ENCODE data around the gene CCDC88C.

The CCDC88C gene, protein sequence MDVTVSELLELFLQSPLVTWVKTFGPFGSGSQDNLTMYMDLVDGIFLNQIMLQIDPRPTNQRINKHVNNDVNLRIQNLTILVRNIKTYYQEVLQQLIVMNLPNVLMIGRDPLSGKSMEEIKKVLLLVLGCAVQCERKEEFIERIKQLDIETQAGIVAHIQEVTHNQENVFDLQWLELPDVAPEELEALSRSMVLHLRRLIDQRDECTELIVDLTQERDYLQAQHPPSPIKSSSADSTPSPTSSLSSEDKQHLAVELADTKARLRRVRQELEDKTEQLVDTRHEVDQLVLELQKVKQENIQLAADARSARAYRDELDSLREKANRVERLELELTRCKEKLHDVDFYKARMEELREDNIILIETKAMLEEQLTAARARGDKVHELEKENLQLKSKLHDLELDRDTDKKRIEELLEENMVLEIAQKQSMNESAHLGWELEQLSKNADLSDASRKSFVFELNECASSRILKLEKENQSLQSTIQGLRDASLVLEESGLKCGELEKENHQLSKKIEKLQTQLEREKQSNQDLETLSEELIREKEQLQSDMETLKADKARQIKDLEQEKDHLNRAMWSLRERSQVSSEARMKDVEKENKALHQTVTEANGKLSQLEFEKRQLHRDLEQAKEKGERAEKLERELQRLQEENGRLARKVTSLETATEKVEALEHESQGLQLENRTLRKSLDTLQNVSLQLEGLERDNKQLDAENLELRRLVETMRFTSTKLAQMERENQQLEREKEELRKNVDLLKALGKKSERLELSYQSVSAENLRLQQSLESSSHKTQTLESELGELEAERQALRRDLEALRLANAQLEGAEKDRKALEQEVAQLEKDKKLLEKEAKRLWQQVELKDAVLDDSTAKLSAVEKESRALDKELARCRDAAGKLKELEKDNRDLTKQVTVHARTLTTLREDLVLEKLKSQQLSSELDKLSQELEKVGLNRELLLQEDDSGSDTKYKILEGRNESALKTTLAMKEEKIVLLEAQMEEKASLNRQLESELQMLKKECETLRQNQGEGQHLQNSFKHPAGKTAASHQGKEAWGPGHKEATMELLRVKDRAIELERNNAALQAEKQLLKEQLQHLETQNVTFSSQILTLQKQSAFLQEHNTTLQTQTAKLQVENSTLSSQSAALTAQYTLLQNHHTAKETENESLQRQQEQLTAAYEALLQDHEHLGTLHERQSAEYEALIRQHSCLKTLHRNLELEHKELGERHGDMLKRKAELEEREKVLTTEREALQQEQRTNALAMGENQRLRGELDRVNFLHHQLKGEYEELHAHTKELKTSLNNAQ (N-terminal part only)

DNA sequence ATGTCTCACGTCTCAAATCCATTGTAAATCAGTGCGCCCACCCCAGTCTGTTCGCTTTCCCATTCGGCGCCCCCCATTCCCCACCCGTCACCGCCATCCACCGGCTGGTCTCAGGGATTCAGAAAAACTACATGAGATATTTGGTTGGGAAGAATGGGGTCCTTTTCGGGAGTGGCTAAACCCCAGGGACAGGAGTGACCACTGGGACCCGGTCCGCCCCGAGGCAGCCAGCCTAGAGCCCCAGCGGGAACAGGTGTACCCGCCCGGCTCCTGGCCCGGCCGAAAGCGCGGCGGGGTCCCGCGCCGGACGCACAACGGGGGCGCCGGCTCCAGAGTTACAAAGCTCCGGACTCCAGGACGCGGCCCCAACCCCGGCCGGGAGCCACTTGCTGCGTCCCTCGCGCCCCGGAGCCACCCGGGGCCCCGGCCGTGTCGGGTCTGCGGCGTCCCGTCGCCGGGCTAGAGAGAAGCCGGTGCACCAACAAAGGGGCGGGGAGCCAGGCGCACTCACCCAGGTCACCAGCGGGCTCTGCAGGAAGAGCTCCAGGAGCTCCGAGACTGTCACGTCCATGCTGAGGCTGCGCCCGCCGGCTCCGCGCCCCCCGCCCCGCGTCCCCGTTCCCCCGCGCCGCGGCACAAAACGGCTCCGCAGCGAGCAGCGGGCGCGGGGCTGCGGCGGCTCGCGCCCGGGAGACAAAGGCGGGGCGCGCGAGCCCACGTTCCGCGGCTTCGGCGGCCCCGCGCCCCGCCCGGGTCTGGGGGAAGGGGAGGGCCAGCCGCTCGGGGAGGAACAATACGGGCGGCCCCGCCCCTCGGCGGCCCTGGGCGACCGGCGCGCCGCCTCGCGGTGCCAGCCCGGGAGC, at the start of gene CCDC88C:
Gene CCDC88C, minus strand, starts transcription at position 701 of the 863 bp plus-strand sequence. Its CDS starts 130 bp downstream, at position 571.
- Histone ChIP-seq H3K36me3 (ENCODE audit: control insufficient read depth in 1 of 2, insufficient read depth in 2 of 2, low read length in 2 of 2) (no peaks in the 10 kb centered on the region), H3K4me3 (ENCODE audit: low read depth in 1 of 2, low read length in 2 of 2) (peak within 1 kb of the TSS; percentile 89 to 90), H3K27me3 (ENCODE audit: control insufficient read depth in 1 of 2, insufficient read depth in 2 of 2, low read length in 2 of 2) (no peaks in the 10 kb centered on the region), H3K27ac (ENCODE audit: low read depth, low read length) (peak within 1 kb of the TSS; percentile 67), H3K9me3 (ENCODE audit: control insufficient read depth in 1 of 2, low read length in 2 of 2) (no peaks in the 10 kb centered on the region), H3K9ac (ENCODE audit: low read depth in 1 of 2, low read length in 2 of 2) (peak within 1 kb of the TSS; percentile 79 to 85), H3K4me1 (ENCODE audit: control insufficient read depth in 1 of 2, insufficient read depth in 2 of 2, low read length in 2 of 2) (peaks cover 33 to 47% of the 10 kb centered on the region in 2 donors)

DNA sequence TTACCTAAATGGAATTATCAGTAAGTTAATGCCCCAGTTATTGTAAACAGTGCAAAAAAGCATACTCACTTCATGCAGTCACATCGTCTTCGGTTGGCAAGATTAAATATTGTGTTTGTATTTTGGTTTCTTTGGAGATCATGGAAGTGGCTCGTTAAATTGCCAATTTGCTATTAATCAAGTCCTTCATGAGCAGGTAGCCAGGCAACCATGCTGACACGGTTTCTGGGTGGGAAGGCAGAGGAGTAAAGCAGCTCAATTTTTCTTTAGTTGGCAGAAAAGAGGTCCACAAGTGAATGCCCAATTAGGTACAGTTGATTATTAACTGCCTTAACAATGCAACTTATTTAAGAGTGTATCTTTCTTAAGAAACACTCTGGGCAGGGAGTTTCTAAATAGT, 48.6 kb upstream of the CCDC88C start:
- Histone ChIP-seq H3K27me3 (ENCODE audit: control insufficient read depth in 1 of 2, insufficient read depth in 2 of 2, low read length in 2 of 2) (no peaks in the 10 kb centered on the region), H3K4me3 (ENCODE audit: low read depth in 1 of 2, low read length in 2 of 2) (no peak overlapping the region), H3K4me1 (ENCODE audit: control insufficient read depth in 1 of 2, insufficient read depth in 2 of 2, low read length in 2 of 2) (peaks cover 0 to 4% of the 10 kb centered on the region in 2 donors), H3K27ac (ENCODE audit: low read depth, low read length) (no peak overlapping the region), H3K9me3 (ENCODE audit: control insufficient read depth in 1 of 2, low read length in 2 of 2) (no peaks in the 10 kb centered on the region), H3K9ac (ENCODE audit: low read depth in 1 of 2, low read length in 2 of 2) (no peak overlapping the region), H3K36me3 (ENCODE audit: control insufficient read depth in 1 of 2, insufficient read depth in 2 of 2, low read length in 2 of 2) (peaks cover 29 to 86% of the 10 kb centered on the region in 2 donors)

DNA sequence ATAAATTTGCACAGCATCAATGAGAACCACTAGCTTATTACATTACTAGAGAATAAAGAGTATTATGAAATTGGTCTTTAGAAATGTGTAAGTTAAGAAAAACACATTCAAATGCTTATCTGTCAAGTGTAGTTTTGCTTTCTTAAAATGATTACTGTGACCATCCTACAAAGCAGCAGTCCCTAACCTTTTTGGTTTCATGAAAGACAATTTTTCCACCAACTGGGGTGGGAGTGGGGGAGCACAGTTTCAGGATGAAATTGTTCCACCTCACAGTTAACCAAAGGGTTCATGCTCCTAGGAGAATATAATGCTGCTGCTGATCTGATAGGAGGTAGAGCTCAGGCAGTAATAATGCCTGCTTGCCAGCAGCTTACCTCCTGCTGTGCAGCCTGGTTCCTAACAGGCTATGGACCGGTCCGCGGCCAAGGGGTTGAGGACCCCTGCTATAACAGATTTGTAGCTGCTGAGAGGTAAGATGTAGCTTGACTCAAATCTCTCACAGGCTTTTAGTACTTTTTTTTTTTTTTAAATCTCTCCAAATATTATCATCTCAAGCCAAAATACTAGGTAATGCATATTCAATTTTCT, 47.1 kb upstream of the CCDC88C start:
- Histone ChIP-seq H3K9ac (ENCODE audit: low read depth in 1 of 2, low read length in 2 of 2) (no peak overlapping the region), H3K4me1 (ENCODE audit: control insufficient read depth in 1 of 2, insufficient read depth in 2 of 2, low read length in 2 of 2) (peaks cover 0 to 4% of the 10 kb centered on the region in 2 donors), H3K36me3 (ENCODE audit: control insufficient read depth in 1 of 2, insufficient read depth in 2 of 2, low read length in 2 of 2) (peaks cover 28 to 87% of the 10 kb centered on the region in 2 donors), H3K4me3 (ENCODE audit: low read depth in 1 of 2, low read length in 2 of 2) (no peak overlapping the region), H3K27ac (ENCODE audit: low read depth, low read length) (no peak overlapping the region), H3K9me3 (ENCODE audit: control insufficient read depth in 1 of 2, low read length in 2 of 2) (no peaks in the 10 kb centered on the region), H3K27me3 (ENCODE audit: control insufficient read depth in 1 of 2, insufficient read depth in 2 of 2, low read length in 2 of 2) (no peaks in the 10 kb centered on the region)

DNA sequence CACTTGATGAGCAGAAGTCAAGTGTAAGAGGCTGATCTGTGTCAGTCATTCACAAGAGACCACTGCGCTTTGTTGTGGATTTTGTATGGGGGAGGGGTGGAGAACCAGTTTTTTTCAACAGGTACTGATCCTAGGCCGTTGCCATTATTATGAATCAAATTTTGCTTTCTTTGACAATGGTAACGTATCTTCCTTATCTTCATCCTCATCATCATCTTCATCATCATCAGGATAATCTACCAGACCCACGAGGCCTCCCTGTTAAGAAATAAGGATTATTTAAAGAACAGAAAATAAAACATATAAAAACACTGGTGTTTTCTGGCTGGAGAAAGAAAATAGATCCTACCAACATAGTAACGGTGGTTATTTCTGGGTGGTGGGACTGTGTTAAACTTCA, 41.0 kb upstream of the CCDC88C start:
- no peak overlapping the region for H3K4me3 ChIP-seq (ENCODE audit: low read depth in 1 of 2, low read length in 2 of 2)
- H3K4me1 ChIP-seq (ENCODE audit: control insufficient read depth in 1 of 2, insufficient read depth in 2 of 2, low read length in 2 of 2): no peaks in the 10 kb centered on the region
- no peaks in the 10 kb centered on the region for H3K9me3 ChIP-seq (ENCODE audit: control insufficient read depth in 1 of 2, low read length in 2 of 2)
- no peak overlapping the region for H3K9ac ChIP-seq (ENCODE audit: low read depth in 1 of 2, low read length in 2 of 2)
- no peak overlapping the region for H3K27ac ChIP-seq (ENCODE audit: low read depth, low read length)
- H3K36me3 ChIP-seq (ENCODE audit: control insufficient read depth in 1 of 2, insufficient read depth in 2 of 2, low read length in 2 of 2): peaks cover 29 to 78% of the 10 kb centered on the region in 2 donors
- no peaks in the 10 kb centered on the region for H3K27me3 ChIP-seq (ENCODE audit: control insufficient read depth in 1 of 2, insufficient read depth in 2 of 2, low read length in 2 of 2)

DNA sequence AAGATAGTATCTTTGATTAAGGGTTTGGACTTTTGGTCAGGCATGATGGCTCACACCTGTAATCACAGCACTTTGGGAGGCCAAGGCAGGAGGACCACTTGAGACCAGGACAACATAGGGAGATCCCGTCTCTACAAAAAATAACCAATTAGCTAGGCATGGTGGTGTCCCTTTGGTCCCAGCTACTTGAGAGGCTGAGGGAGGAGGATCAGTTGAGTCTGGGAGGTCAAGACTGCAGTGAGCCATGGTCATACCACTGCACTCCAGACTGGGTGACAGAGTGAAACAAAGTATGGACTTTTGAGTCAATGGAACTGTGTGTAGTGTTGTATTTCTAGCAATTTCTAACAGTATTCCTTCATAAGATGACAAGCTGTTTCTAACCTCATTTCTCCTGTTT, 38.7 kb upstream of the CCDC88C start:
- H3K36me3 ChIP-seq (ENCODE audit: control insufficient read depth in 1 of 2, insufficient read depth in 2 of 2, low read length in 2 of 2): peaks cover 16 to 57% of the 10 kb centered on the region in 2 donors
- H3K4me1 ChIP-seq (ENCODE audit: control insufficient read depth in 1 of 2, insufficient read depth in 2 of 2, low read length in 2 of 2): no peaks in the 10 kb centered on the region
- no peak overlapping the region for H3K4me3 ChIP-seq (ENCODE audit: low read depth in 1 of 2, low read length in 2 of 2)
- no peaks in the 10 kb centered on the region for H3K27me3 ChIP-seq (ENCODE audit: control insufficient read depth in 1 of 2, insufficient read depth in 2 of 2, low read length in 2 of 2)
- no peak overlapping the region for H3K9ac ChIP-seq (ENCODE audit: low read depth in 1 of 2, low read length in 2 of 2)
- H3K9me3 ChIP-seq (ENCODE audit: control insufficient read depth in 1 of 2, low read length in 2 of 2): no peaks in the 10 kb centered on the region
- no peak overlapping the region for H3K27ac ChIP-seq (ENCODE audit: low read depth, low read length)

DNA sequence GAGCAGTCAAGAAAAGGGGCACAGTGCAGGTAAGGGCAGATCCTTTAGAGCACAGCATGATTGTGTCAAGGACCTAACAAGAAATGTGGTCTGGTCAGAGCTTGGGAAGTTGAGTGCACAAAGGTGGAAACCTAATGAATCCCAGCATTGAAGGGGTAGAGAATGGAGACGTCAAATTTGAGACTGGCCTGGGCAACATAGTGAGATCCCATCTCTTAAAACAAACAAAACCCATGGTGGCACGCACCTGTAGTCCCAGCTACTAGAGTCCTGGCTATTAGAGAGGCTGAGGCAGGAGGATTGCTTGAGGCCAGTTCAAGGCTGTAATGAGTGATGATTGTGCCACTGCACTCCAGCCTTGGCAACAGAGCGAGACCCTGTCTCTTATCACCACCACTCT, 37.0 kb upstream of the CCDC88C start:
- Histone ChIP-seq H3K27me3 (ENCODE audit: control insufficient read depth in 1 of 2, insufficient read depth in 2 of 2, low read length in 2 of 2) (no peaks in the 10 kb centered on the region), H3K4me3 (ENCODE audit: low read depth in 1 of 2, low read length in 2 of 2) (no peak overlapping the region), H3K36me3 (ENCODE audit: control insufficient read depth in 1 of 2, insufficient read depth in 2 of 2, low read length in 2 of 2) (peaks cover 7 to 41% of the 10 kb centered on the region in 2 donors), H3K9me3 (ENCODE audit: control insufficient read depth in 1 of 2, low read length in 2 of 2) (no peaks in the 10 kb centered on the region), H3K9ac (ENCODE audit: low read depth in 1 of 2, low read length in 2 of 2) (no peak overlapping the region), H3K27ac (ENCODE audit: low read depth, low read length) (no peak overlapping the region), H3K4me1 (ENCODE audit: control insufficient read depth in 1 of 2, insufficient read depth in 2 of 2, low read length in 2 of 2) (no peaks in the 10 kb centered on the region)

DNA sequence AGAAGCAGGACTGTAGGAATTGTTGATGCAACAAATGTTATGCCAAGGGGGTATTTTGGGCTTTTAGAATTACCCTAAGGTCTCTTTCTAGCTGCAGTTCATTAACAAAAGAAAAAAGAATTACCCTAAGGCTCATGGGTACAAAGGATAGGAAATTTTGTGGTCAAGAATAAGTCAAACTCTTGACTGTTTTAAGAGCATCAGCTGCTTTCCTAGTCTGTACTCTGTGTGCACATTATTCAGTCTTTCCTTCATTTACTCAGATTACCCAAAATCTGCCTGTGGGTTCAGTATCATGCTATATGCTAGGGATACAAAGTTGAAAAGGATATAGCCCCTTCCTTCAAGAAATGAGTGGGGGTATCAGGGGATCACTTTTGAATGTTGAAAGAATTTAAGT, 36.5 kb upstream of the CCDC88C start:
- Histone ChIP-seq H3K36me3 (ENCODE audit: control insufficient read depth in 1 of 2, insufficient read depth in 2 of 2, low read length in 2 of 2) (peaks cover 7 to 37% of the 10 kb centered on the region in 2 donors), H3K9me3 (ENCODE audit: control insufficient read depth in 1 of 2, low read length in 2 of 2) (no peaks in the 10 kb centered on the region)

DNA sequence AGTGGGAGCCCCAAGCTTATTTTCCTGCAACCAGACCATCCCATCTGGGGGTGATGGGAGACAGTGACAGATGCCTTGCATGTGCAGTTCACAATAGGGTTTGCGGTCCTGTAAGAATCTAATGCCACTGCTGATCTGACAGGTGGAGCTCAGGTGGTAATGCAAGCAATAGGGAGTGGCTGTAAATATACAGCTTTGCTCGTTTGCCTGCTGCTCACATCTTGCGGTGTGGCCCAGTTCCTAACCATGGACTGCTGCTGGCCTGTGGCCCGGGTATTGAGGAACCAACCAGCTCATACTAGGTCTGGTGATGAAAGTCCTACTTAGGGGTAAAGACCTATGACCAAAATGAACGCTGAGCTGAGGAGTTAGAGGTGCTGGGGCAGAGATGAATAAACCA, 36.1 kb upstream of the CCDC88C start:
- H3K27ac ChIP-seq (ENCODE audit: low read depth, low read length): no peak overlapping the region
- H3K36me3 ChIP-seq (ENCODE audit: control insufficient read depth in 1 of 2, insufficient read depth in 2 of 2, low read length in 2 of 2): peaks cover 7 to 33% of the 10 kb centered on the region in 2 donors
- no peak overlapping the region for H3K4me3 ChIP-seq (ENCODE audit: low read depth in 1 of 2, low read length in 2 of 2)
- H3K9ac ChIP-seq (ENCODE audit: low read depth in 1 of 2, low read length in 2 of 2): no peak overlapping the region
- H3K9me3 ChIP-seq (ENCODE audit: control insufficient read depth in 1 of 2, low read length in 2 of 2): no peaks in the 10 kb centered on the region
- no peaks in the 10 kb centered on the region for H3K27me3 ChIP-seq (ENCODE audit: control insufficient read depth in 1 of 2, insufficient read depth in 2 of 2, low read length in 2 of 2)
- H3K4me1 ChIP-seq (ENCODE audit: control insufficient read depth in 1 of 2, insufficient read depth in 2 of 2, low read length in 2 of 2): no peaks in the 10 kb centered on the region

More for the DNA sequence above, 36.5 kb upstream of the CCDC88C start:
- no peak overlapping the region for H3K9ac ChIP-seq (ENCODE audit: low read depth in 1 of 2, low read length in 2 of 2)
- no peak overlapping the region for H3K27ac ChIP-seq (ENCODE audit: low read depth, low read length)
- no peak overlapping the region for H3K4me3 ChIP-seq (ENCODE audit: low read depth in 1 of 2, low read length in 2 of 2)
- H3K27me3 ChIP-seq (ENCODE audit: control insufficient read depth in 1 of 2, insufficient read depth in 2 of 2, low read length in 2 of 2): no peaks in the 10 kb centered on the region
- H3K4me1 ChIP-seq (ENCODE audit: control insufficient read depth in 1 of 2, insufficient read depth in 2 of 2, low read length in 2 of 2): no peaks in the 10 kb centered on the region
